Activated naive CD8-positive, alpha-beta T cell treated with anti-CD3 and anti-CD28 coated beads, Interleukin-2, amount 50 U/mL, for 16 hours (primary cell): ENCODE measurements around the gene MRC1.

ENCODE experiments used
- DNase-seq: peaks from one replicate; pipeline ENCODE4 v3.0.0-alpha.2; 2020; ENCODE audit warnings: low read depth, low spot score

The MRC1 gene

GRCh38 chr10:17847585-17848296, 38.6 kb downstream of the MRC1 start:
- DNase-seq = no peak

GRCh38 chr10:17848646-17849045, 39.5 kb downstream of the MRC1 start:
- DNase-seq = no peak

GRCh38 chr10:17850501-17850900, 41.4 kb downstream of the MRC1 start:
- DNase-seq = no peak

GRCh38 chr10:17851611-17852010, 42.5 kb downstream of the MRC1 start:
- no peak for DNase-seq

- no peak for DNase-seq
Measured at GRCh38 chr10:17854044-17854652, 45.0 kb downstream of the MRC1 start.

GRCh38 chr10:17857040-17857439, 47.9 kb downstream of the MRC1 start:
- DNase-seq = no peak

GRCh38 chr10:17859492-17860156, 50.5 kb downstream of the MRC1 start:
- DNase-seq = no peak

GRCh38 chr10:17861760-17862159, 52.6 kb downstream of the MRC1 start:
- no peak for DNase-seq

- DNase-seq = no peak
Measured at GRCh38 chr10:17865351-17865750, 56.2 kb downstream of the MRC1 start.

GRCh38 chr10:17866346-17866745, 57.2 kb downstream of the MRC1 start:
- DNase-seq = no peak

GRCh38 chr10:17867056-17867455, 57.9 kb downstream of the MRC1 start:
- DNase-seq = no peak

- no peak for DNase-seq
Measured at GRCh38 chr10:17871036-17871435, 61.9 kb downstream of the MRC1 start.

GRCh38 chr10:17872191-17873091, 63.3 kb downstream of the MRC1 start:
- no peak for DNase-seq

- no peak for DNase-seq
Measured at GRCh38 chr10:17873946-17874345, 64.8 kb downstream of the MRC1 start.

GRCh38 chr10:17877121-17877520, 68.0 kb downstream of the MRC1 start:
- no peak for DNase-seq

- no peak for DNase-seq
Measured at GRCh38 chr10:17878896-17879295, 69.7 kb downstream of the MRC1 start.

- no peak for DNase-seq
Measured at GRCh38 chr10:17880601-17881000, 71.5 kb downstream of the MRC1 start.

- DNase-seq = no peak
Measured at GRCh38 chr10:17882557-17882956, 73.4 kb downstream of the MRC1 start.

- no peak for DNase-seq
Measured at GRCh38 chr10:17883621-17884020, 74.5 kb downstream of the MRC1 start.

- no peak for DNase-seq
Measured at GRCh38 chr10:17888189-17888588, 79.0 kb downstream of the MRC1 start.

GRCh38 chr10:17891435-17891834, 82.3 kb downstream of the MRC1 start:
- DNase-seq = no peak

GRCh38 chr10:17904564-17904963, 95.4 kb downstream of the MRC1 start:
- DNase-seq = no peak
